GM23338 (cell line): ENCODE results near the gene CCDC146. TPM values are rescaled to one million over a fixed set of nuclear protein-coding genes. Genes with fewer than 3 reads are reported as not detected.
"Not testable (repeated sequence)": the region's sequence is repeated elsewhere in the genome, so short reads cannot be mapped to it uniquely, and the experiment has no call there.

Experiments used
- ATAC-seq: fragments of 200-7000 bp; cut with Tn5 transposase; 3 replicates; pipeline ENCODE4 v1.9.1; 2020
- DNase-seq: peaks from one replicate; pipeline ENCODE4 v3.0.0-alpha.2; 2015; ENCODE audit warnings: low spot score
- H2AFZ ChIP-seq: fragments of 200-600 bp; sonication (generic); 2 replicates; pipeline ENCODE4 v1.8.0; 2016; ENCODE audit warnings: antibody characterized with exemption, mild to moderate bottlenecking, moderate library complexity
- H3F3A ChIP-seq: fragments of 200-600 bp; sonication (generic); replicated peaks from 2 replicates; pipeline ENCODE4 v1.8.0; 2017; ENCODE audit warnings: antibody characterized with exemption, mixed run types, low read depth
- H3K27ac ChIP-seq: fragments of 200-600 bp; sonication (generic); 2 replicates; pipeline ENCODE4 v1.6.1; 2016; ENCODE audit warnings: low read depth
- H3K27me3 ChIP-seq: fragments of 200-600 bp; sonication (generic); 2 replicates; pipeline ENCODE4 v1.8.0; 2016; ENCODE audit warnings: mild to moderate bottlenecking, mixed run types, moderate library complexity; ENCODE audit not compliant: insufficient read depth
- H3K36me3 ChIP-seq: fragments of 200-600 bp; sonication (generic); 2 replicates; pipeline ENCODE4 v1.8.0; 2016; ENCODE audit warnings: mild to moderate bottlenecking; ENCODE audit not compliant: insufficient read depth
- H3K4me1 ChIP-seq: fragments of 200-600 bp; sonication (generic); 2 replicates; pipeline ENCODE4 v1.8.0; 2016; ENCODE audit warnings: mild to moderate bottlenecking, moderate library complexity; ENCODE audit not compliant: insufficient read depth
- H3K4me2 ChIP-seq: fragments of 200-600 bp; sonication (generic); 2 replicates; pipeline ENCODE4 v1.7.1; 2017; ENCODE audit warnings: mixed run types
- H3K4me3 ChIP-seq: fragments of 200-600 bp; sonication (generic); 2 replicates; pipeline ENCODE4 v1.6.1; 2016; ENCODE audit warnings: mixed run types
- H3K79me2 ChIP-seq: fragments of 200-600 bp; sonication (generic); replicated peaks from 2 replicates; pipeline ENCODE4 v1.8.0; 2017; ENCODE audit warnings: mild to moderate bottlenecking; ENCODE audit not compliant: insufficient read depth
- H3K9me2 ChIP-seq: fragments of 200-600 bp; sonication (generic); 2 replicates; pipeline ENCODE4 v1.8.0; 2017; ENCODE audit not compliant: insufficient read depth
- H4K20me1 ChIP-seq: fragments of 200-600 bp; sonication (generic); replicated peaks from 2 replicates; pipeline ENCODE4 v1.8.0; 2017; ENCODE audit warnings: mild to moderate bottlenecking; ENCODE audit not compliant: insufficient read depth
- H3K27ac Mint-ChIP-seq: 2 replicates; pipeline ENCODE4 v1.8.0; 2020; ENCODE audit warnings: inconsistent platforms, mild to moderate bottlenecking, moderate library complexity, mixed read lengths
- H3K27me3 Mint-ChIP-seq: 3 replicates; pipeline ENCODE4 v1.8.0; 2022; ENCODE audit warnings: low read depth, mild to moderate bottlenecking, moderate library complexity, mixed read lengths, inconsistent platforms; ENCODE audit not compliant: insufficient read depth, poor library complexity
- H3K36me3 Mint-ChIP-seq: 3 replicates; pipeline ENCODE4 v1.8.0; 2021; ENCODE audit warnings: low read depth, mild to moderate bottlenecking, inconsistent platforms, moderate library complexity, mixed read lengths
- H3K4me1 Mint-ChIP-seq: 3 replicates; pipeline ENCODE4 v1.8.0; 2020; ENCODE audit warnings: mild to moderate bottlenecking, inconsistent platforms, mixed read lengths
- H3K4me3 Mint-ChIP-seq: 3 replicates; pipeline ENCODE4 v1.8.0; 2021; ENCODE audit warnings: moderate library complexity, mild to moderate bottlenecking, inconsistent platforms, mixed read lengths
- H3K9me3 Mint-ChIP-seq: 3 replicates; pipeline ENCODE4 v1.8.0; 2020; ENCODE audit warnings: moderate library complexity, mild to moderate bottlenecking, inconsistent platforms, mixed read lengths
- CTCF ChIP-seq, 2 experiments: fragments of 200-600 bp in 1 of 2; sonication (generic) in 1 of 2; conservative IDR thresholded peaks; 2 replicates each; pipeline versions ENCODE4 v1.5.1 to v1.6.1; 2016 to 2017; ENCODE audit warnings: antibody characterized with exemption in 2 of 2, low read depth in 2 of 2, mild to moderate bottlenecking in 2 of 2, moderate library complexity in 1 of 2
- ETS1 ChIP-seq: IDR thresholded peaks from 2 replicates; pipeline ENCODE4 v1.6.1; 2016; ENCODE audit warnings: antibody characterized with exemption
- EZH2 ChIP-seq: fragments of 200-600 bp; sonication (generic); IDR thresholded peaks from one replicate; pipeline ENCODE4 v1.8.0; 2017; ENCODE audit warnings: antibody characterized with exemption, mild to moderate bottlenecking, low read depth; ENCODE audit not compliant: unreplicated experiment
- EZH2phosphoT487 ChIP-seq: fragments of 200-600 bp; sonication (generic); IDR thresholded peaks from one replicate; pipeline ENCODE4 v1.8.1; 2018; ENCODE audit warnings: antibody characterized with exemption; ENCODE audit not compliant: unreplicated experiment
- JUNB ChIP-seq: IDR thresholded peaks from one replicate; pipeline ENCODE4 v1.6.1; 2016; ENCODE audit warnings: antibody characterized with exemption; ENCODE audit not compliant: unreplicated experiment
- NANOG ChIP-seq: IDR thresholded peaks from 2 replicates; pipeline ENCODE4 v1.6.1; 2016; ENCODE audit warnings: antibody characterized with exemption, borderline replicate concordance
- POLR2AphosphoS5 ChIP-seq: IDR thresholded peaks from 2 replicates; pipeline ENCODE4 v1.6.1; 2016; ENCODE audit warnings: antibody characterized with exemption, low read depth
- REST ChIP-seq: IDR thresholded peaks from one replicate; pipeline ENCODE4 v1.6.1; 2018; ENCODE audit warnings: antibody characterized with exemption; ENCODE audit not compliant: unreplicated experiment
- STAT1 ChIP-seq: IDR thresholded peaks from one replicate; pipeline ENCODE4 v1.6.1; 2016; ENCODE audit warnings: antibody characterized with exemption; ENCODE audit not compliant: unreplicated experiment
- ZNF114 ChIP-seq: fragments of 250-450 bp; sonication (Bioruptor Pico); IDR thresholded peaks from 2 replicates; pipeline ENCODE4 v1.5.0; 2020; ENCODE audit warnings: mild to moderate bottlenecking, moderate library complexity
- ZNF331 ChIP-seq: fragments of 250-450 bp; sonication (Bioruptor Pico); IDR thresholded peaks from 2 replicates; pipeline ENCODE4 v1.5.0; 2020; ENCODE audit warnings: low read depth, mild to moderate bottlenecking, moderate library complexity
- polyA plus RNA-seq: library from polyadenylated mRNA; unstranded; fragments of >200 nt; fragmentation: Nextera tagmentation; extraction: Ambion mirVana; gene quantifications from 2 replicates; pipeline ENCODE4 v1.2.1, GENCODE V29; 2016
- total RNA-seq: library from RNA; depleted of rRNA; stranded (reverse); fragments of >200 nt; shearing (Covaris generic); gene quantifications from 2 replicates; pipeline ENCODE4 v1.2.3, GENCODE V29; 2014

Gene CCDC146
- total and polyA plus RNA-seq, 2 experiments from 2014 or later, result 0.35 to 0.74 TPM

GRCh38 chr7:77226357-77226839 is 104.0 kb downstream of the CCDC146 start (continued):
- TF ChIP-seq ETS1, result no peak
- TF ChIP-seq ZNF114, result no peak
- no peak for TF ChIP-seq EZH2phosphoT487
- no peak for TF ChIP-seq NANOG
- TF ChIP-seq EZH2, result no peak

- H3F3A ChIP-seq, H3K79me2 ChIP-seq, H2AFZ ChIP-seq, H3K36me3 Mint-ChIP-seq, H4K20me1 ChIP-seq, ATAC-seq, H3K27ac ChIP-seq, H3K36me3 ChIP-seq, H3K27ac Mint-ChIP-seq, H3K27me3 ChIP-seq, H3K4me3 ChIP-seq, H3K4me3 Mint-ChIP-seq, H3K9me2 ChIP-seq, H3K27me3 Mint-ChIP-seq, H3K4me1 ChIP-seq, DNase-seq, H3K4me1 Mint-ChIP-seq, H3K9me3 Mint-ChIP-seq, H3K4me2 ChIP-seq: not testable (repeated sequence)
Observed at GRCh38 chr7:77228795-77229194, 106.4 kb downstream of the CCDC146 start.

GRCh38 chr7:77232467-77232866 is 110.1 kb downstream of the CCDC146 start:
- Mint-ChIP-seq H3K36me3 (no peaks in the 10 kb centered on the region), H3K9me3 (peaks cover 4% of the 10 kb centered on the region; the same call in 1 of the 3 replicates), H3K27me3 (no peaks in the 10 kb centered on the region), H3K27ac (no peak overlapping the region; the same call in 1 of the 2 replicates), H3K4me1 (peaks cover 5% of the 10 kb centered on the region), H3K4me3 (no peak overlapping the region)
- no peak overlapping the region for H3K27ac ChIP-seq
- H3F3A ChIP-seq, result no peaks in the 10 kb centered on the region
- no peaks in the 10 kb centered on the region for H3K36me3 ChIP-seq
- H3K4me2 ChIP-seq, result no peak overlapping the region
- no peaks in the 10 kb centered on the region for H3K9me2 ChIP-seq
- H2AFZ ChIP-seq, result no peak overlapping the region; the same call in 1 of the 2 replicates
- no peaks in the 10 kb centered on the region for H4K20me1 ChIP-seq
- H3K27me3 ChIP-seq, result no peaks in the 10 kb centered on the region
- DNase-seq (no peak), ATAC-seq (peak; percentile 77)
- no peak overlapping the region for H3K4me3 ChIP-seq
- H3K79me2 ChIP-seq, result no peaks in the 10 kb centered on the region
- no peaks in the 10 kb centered on the region for H3K4me1 ChIP-seq
- TF ChIP-seq ZNF114 (no peak), STAT1 (no peak), POLR2AphosphoS5 (no peak), ZNF331 (CRISPR knock-in tag) (no peak), JUNB (no peak), NANOG (no peak), REST (no peak), CTCF (conservative IDR thresholded peaks at IDR 0.05; ENCODE audit: low read depth in 2 of 2) (no peak), EZH2 (no peak)
